Endothelial cell of umbilical vein (primary cell): ENCODE measurements around the gene CYP20A1. TPM values are rescaled to one million over a fixed set of nuclear protein-coding genes. Genes with fewer than 3 reads are reported as not detected.

Source experiments
- BruUV-seq: library from RNA; stranded (reverse); fragments of 400-500 nt; replicated peaks from 2 replicates; lab custom pipeline; 2021; lab: Mats Ljungman, UMichigan
- CTCF ChIA-PET: fragments of 300-600, 350-600 bp; sonication (Branson Sonifier 250); formaldehyde crosslinking; loops from one replicate; lab custom pipeline; 2021; ENCODE audit warnings: antibody characterized with exemption, inconsistent platforms; lab: Charles Lee
- POLR2A ChIA-PET: fragments of 300-600, 350-600 bp; sonication (Branson Sonifier 250); formaldehyde crosslinking; loops from one replicate; lab custom pipeline; 2021; ENCODE audit warnings: antibody characterized with exemption, inconsistent platforms; lab: Charles Lee
- DNase-seq: peaks from one replicate; pipeline ENCODE4 v3.0.0-alpha.2; 2011; ENCODE audit warnings: low read depth, low spot score
- FAIRE-seq: peaks from 2 replicates; lab custom pipeline; 2011; peaks lifted over from hg19 to GRCh38; lab: Jason Lieb, UNC
- H2AFZ ChIP-seq: 2 replicates; pipeline ENCODE4 v1.6.0; 2012; ENCODE audit warnings: low read depth, low read length, control low read depth, inconsistent platforms
- H3K27ac ChIP-seq: 2 replicates; pipeline ENCODE4 v1.5.1; 2011; ENCODE audit warnings: low read depth, mild to moderate bottlenecking, control low read depth, low read length, moderate library complexity; ENCODE audit not compliant: insufficient read depth
- H3K27me3 ChIP-seq, 2 experiments: 2 replicates each; pipeline versions ENCODE4 v1.6.0 to v1.6.1; 2011; ENCODE audit warnings: low read length in 2 of 2, mixed read lengths in 1 of 2; ENCODE audit not compliant: control insufficient read depth in 2 of 2, insufficient read depth in 2 of 2
- H3K36me3 ChIP-seq, 2 experiments: 2 replicates in 1 of 2; 3 replicates in 1 of 2; pipeline ENCODE4 v1.5.1; 2011; ENCODE audit warnings: low read length in 2 of 2, mild to moderate bottlenecking in 1 of 2, moderate library complexity in 1 of 2; ENCODE audit not compliant: control insufficient read depth in 2 of 2, insufficient read depth in 2 of 2; ENCODE audit errors: extremely low read depth in 1 of 2
- H3K4me1 ChIP-seq: 3 replicates; pipeline ENCODE4 v1.5.1; 2011; ENCODE audit warnings: mild to moderate bottlenecking, low read length; ENCODE audit not compliant: control insufficient read depth, insufficient read depth; ENCODE audit errors: extremely low read depth
- H3K4me2 ChIP-seq: 2 replicates; pipeline ENCODE4 v1.6.1; 2011; ENCODE audit warnings: low read length, control low read depth, mixed read lengths; ENCODE audit not compliant: insufficient read depth
- H3K4me3 ChIP-seq, 3 experiments: fragments of 200-600 bp in 1 of 3; sonication (generic), shearing (Covaris generic) in 1 of 3; replicated peaks in 1 of 3; 2 replicates each; pipeline ENCODE4 v1.5.1; 2011 to 2016; ENCODE audit warnings: control low read depth in 3 of 3, low read length in 3 of 3, mild to moderate bottlenecking in 2 of 3, inconsistent platforms in 1 of 3, low read depth in 1 of 3, moderate library complexity in 1 of 3; ENCODE audit not compliant: insufficient read depth in 1 of 3
- H3K79me2 ChIP-seq: 2 replicates; pipeline ENCODE4 v1.6.0; 2012; ENCODE audit warnings: low read length, inconsistent platforms; ENCODE audit not compliant: control insufficient read depth, insufficient read depth
- H3K9ac ChIP-seq: replicated peaks from 2 replicates; pipeline ENCODE3; 2011; ENCODE audit warnings: low read length, control low read depth; ENCODE audit not compliant: insufficient read depth; ENCODE audit errors: extremely low read depth
- H3K9me1 ChIP-seq: replicated peaks from 3 replicates; pipeline ENCODE4 v1.6.0; 2011; ENCODE audit warnings: mild to moderate bottlenecking, low read length; ENCODE audit not compliant: control insufficient read depth, insufficient read depth; ENCODE audit errors: extremely low read depth
- H3K9me3 ChIP-seq: replicated peaks from 2 replicates; pipeline ENCODE4 v1.5.1; 2012; ENCODE audit warnings: low read length, inconsistent platforms; ENCODE audit not compliant: control insufficient read depth, insufficient read depth
- H4K20me1 ChIP-seq: replicated peaks from 2 replicates; pipeline ENCODE3; 2011; ENCODE audit warnings: mild to moderate bottlenecking, low read length; ENCODE audit not compliant: control insufficient read depth, insufficient read depth; ENCODE audit errors: extremely low read depth
- EZH2 ChIP-seq: IDR thresholded peaks from 2 replicates; pipeline ENCODE4 v1.6.1; 2012; ENCODE audit warnings: borderline replicate concordance, low read depth, mild to moderate bottlenecking, moderate library complexity, low read length, inconsistent platforms; ENCODE audit not compliant: severe bottlenecking
- FOS ChIP-seq: IDR thresholded peaks from 2 replicates; pipeline ENCODE4 v1.6.1; 2011; ENCODE audit warnings: mild to moderate bottlenecking, low read length, moderate library complexity, borderline replicate concordance; ENCODE audit not compliant: insufficient read depth
- JUN ChIP-seq: IDR thresholded peaks from 2 replicates; pipeline ENCODE4 v1.6.1; 2011; ENCODE audit warnings: borderline replicate concordance, low read depth; ENCODE audit not compliant: insufficient read length, insufficient read depth
- MYC ChIP-seq: IDR thresholded peaks from one replicate; pipeline ENCODE4 v1.6.1; 2011; ENCODE audit warnings: mild to moderate bottlenecking, low read depth, low read length
- POLR2A ChIP-seq: IDR thresholded peaks from 2 replicates; pipeline ENCODE4 v1.6.1; 2012; ENCODE audit warnings: low read depth, mild to moderate bottlenecking, control low read depth, low read length
- POLR2AphosphoS5 ChIP-seq: IDR thresholded peaks from 2 replicates; pipeline ENCODE4 v1.6.1; 2012; ENCODE audit warnings: low read depth, mild to moderate bottlenecking, control low read depth, low read length, moderate library complexity; ENCODE audit not compliant: insufficient read depth
- dilution Hi-C: fragments of 300-500 bp; cut with MboI; formaldehyde crosslinking; loops from one replicate; pipeline ENCODE4 v1.15.0; 2019; ENCODE audit warnings: low sequenced_read_pairs; ENCODE audit not compliant: extremely low pct_ligation_motif_present
- intact Hi-C: fragments of 100-400 bp; cut with micrococcal nuclease; formaldehyde crosslinking; loops from one replicate; pipeline ENCODE4 v1.10.0; 2022
- polyA plus RNA-seq, 4 experiments: library from polyadenylated mRNA; depleted of rRNA in 3 of 4; stranded (reverse) in 3 of 4; unstranded in 1 of 4; fragments of >200 nt; gene quantifications; 2 replicates each; pipeline versions ENCODE4 v1.2.1 to v1.2.3, GENCODE V29; 2011 to 2012; ENCODE audit warnings: missing spikeins in 1 of 4
- total RNA-seq: library from RNA; stranded (reverse); gene quantifications from 2 replicates; pipeline ENCODE4 v1.2.3, GENCODE V29; 2021
- TF ChIP-seq, protein P1 (sequence below), 2 donors: IDR thresholded peaks; 1 replicate in 1 of 2; 2 replicates in 1 of 2; pipeline ENCODE4 v1.5.1; 2011; ENCODE audit warnings: low read length in 2 of 2, mild to moderate bottlenecking in 2 of 2, moderate library complexity in 2 of 2, control low read depth in 1 of 2, inconsistent platforms in 1 of 2, low read depth in 1 of 2; ENCODE audit not compliant: insufficient read depth in 1 of 2; ENCODE audit errors: extremely low read depth in 1 of 2
- TF ChIP-seq, protein P2 (sequence below): IDR thresholded peaks from 2 replicates; pipeline ENCODE4 v1.6.1; 2011; ENCODE audit not compliant: insufficient read depth, insufficient read length

The CYP20A1 gene
- total and polyA plus RNA-seq, 2 donors (not counting 3 experiments of a cell fraction or from before 2014, with no cell fraction given) = 9.6 to 26.5 TPM

DNA sequence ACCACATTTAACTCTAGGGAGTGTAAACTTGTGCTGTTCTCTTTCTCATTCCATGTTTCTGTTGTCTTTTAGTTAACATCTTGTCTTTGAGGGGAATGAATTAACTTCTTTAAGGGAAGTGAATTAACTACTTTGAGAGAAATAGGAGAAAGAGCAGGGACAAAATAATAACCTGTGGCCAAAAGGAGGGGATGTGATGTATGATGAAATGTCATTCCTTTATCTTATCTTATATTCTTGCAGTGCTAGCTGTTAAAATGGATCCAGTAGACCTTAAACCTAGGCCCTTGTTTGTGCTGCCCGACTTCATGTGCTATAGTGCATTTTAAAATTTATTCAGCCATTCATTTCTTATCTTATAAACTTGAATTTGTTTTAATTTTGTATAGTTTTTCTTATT lies 107.8 kb downstream of the CYP20A1 start:
- BruUV-seq = no TSS peak
- dilution Hi-C loops = no loop called here

More for the DNA sequence above, 107.8 kb downstream of the CYP20A1 start:
- Histone ChIP-seq H4K20me1 (no peaks in the 10 kb centered on the region), H2AFZ (no peak overlapping the region), H3K4me3 (no peak overlapping the region), H3K27ac (no peak overlapping the region), H3K9me1 (no peaks in the 10 kb centered on the region), H3K9me3 (no peaks in the 10 kb centered on the region), H3K27me3 (no peaks in the 10 kb centered on the region), H3K4me1 (peaks cover 3% of the 10 kb centered on the region), H3K4me2 (no peak overlapping the region), H3K36me3 (no peaks in the 10 kb centered on the region), H3K9ac (no peak overlapping the region), H3K79me2 (peaks cover 56% of the 10 kb centered on the region)
- no peak for FAIRE-seq
- TF ChIP-seq POLR2A (no peak), JUN (no peak), POLR2AphosphoS5 (no peak), FOS (no peak), MYC (no peak), EZH2 (no peak)
- TF ChIP-seq, protein P1, sequence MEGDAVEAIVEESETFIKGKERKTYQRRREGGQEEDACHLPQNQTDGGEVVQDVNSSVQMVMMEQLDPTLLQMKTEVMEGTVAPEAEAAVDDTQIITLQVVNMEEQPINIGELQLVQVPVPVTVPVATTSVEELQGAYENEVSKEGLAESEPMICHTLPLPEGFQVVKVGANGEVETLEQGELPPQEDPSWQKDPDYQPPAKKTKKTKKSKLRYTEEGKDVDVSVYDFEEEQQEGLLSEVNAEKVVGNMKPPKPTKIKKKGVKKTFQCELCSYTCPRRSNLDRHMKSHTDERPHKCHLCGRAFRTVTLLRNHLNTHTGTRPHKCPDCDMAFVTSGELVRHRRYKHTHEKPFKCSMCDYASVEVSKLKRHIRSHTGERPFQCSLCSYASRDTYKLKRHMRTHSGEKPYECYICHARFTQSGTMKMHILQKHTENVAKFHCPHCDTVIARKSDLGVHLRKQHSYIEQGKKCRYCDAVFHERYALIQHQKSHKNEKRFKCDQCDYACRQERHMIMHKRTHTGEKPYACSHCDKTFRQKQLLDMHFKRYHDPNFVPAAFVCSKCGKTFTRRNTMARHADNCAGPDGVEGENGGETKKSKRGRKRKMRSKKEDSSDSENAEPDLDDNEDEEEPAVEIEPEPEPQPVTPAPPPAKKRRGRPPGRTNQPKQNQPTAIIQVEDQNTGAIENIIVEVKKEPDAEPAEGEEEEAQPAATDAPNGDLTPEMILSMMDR (IDR thresholded peaks at IDR 0.05; ENCODE audit: extremely low read depth in 1 of 2, insufficient read depth in 1 of 2, low read depth in 1 of 2, low read length in 2 of 2) = no peak
- TF ChIP-seq, protein P2, sequence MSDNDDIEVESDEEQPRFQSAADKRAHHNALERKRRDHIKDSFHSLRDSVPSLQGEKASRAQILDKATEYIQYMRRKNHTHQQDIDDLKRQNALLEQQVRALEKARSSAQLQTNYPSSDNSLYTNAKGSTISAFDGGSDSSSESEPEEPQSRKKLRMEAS = no peak
- no peak for DNase-seq
- intact Hi-C loops = no loop called here
- POLR2A ChIA-PET = no interaction called here
- CTCF ChIA-PET = no interaction called here
